ENCODE data around the gene PCGF1. TPM values are rescaled to one million over a fixed set of nuclear protein-coding genes. Genes with fewer than 3 reads are reported as not detected.

The PCGF1 gene
- total RNA-seq, 1 donor = 23.7 TPM

DNA sequence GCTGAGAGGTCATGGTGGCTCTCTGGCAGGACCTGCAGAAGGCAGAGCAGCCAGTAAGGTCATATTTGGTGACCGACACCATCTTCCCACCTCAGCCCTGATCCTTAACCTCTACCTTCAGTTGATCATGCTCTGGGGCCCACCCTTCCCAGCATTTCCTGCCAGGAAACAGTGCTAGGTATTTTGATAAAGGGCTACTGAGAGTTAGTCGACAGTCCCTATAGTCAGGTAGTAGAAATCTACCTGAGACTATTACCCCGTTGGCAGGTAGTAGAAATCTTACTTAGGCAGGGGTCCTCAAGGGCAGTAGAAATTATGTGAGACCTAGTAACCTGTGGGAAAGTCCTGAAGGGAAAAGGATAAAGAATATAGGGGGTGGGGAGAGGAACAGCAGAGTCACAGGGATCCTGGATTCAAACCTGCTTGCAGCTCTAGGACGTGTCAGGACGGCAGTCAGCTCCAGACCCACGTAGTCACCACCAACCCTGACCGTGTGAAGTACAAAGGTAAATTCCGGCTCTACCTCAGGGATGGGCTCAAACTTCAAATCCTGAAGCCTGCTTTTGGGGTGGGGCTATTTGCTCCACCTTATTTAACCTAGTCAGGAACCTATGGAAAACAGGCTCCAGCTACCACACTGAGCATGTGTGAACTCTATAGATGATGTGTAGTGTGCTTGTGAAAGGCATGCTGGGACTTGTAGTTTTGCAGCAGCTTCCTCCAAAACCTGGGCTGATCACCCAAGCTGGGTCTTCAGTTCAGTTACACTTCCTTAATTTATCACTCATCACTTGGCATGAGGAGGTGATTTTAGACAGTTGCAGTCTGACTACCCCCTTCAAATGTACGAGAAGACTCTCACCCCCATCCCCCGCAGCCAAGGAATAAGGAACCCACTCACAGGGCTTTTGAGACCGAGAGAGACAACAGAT is 18.5 kb upstream of the PCGF1 start, which contains the start of gene DQX1:
TSS of gene DQX1 (minus strand) at position 515 of the 932 bp plus-strand sequence. CDS start at position 13, 502 bp downstream.
- TF ChIP-seq, protein P1, sequence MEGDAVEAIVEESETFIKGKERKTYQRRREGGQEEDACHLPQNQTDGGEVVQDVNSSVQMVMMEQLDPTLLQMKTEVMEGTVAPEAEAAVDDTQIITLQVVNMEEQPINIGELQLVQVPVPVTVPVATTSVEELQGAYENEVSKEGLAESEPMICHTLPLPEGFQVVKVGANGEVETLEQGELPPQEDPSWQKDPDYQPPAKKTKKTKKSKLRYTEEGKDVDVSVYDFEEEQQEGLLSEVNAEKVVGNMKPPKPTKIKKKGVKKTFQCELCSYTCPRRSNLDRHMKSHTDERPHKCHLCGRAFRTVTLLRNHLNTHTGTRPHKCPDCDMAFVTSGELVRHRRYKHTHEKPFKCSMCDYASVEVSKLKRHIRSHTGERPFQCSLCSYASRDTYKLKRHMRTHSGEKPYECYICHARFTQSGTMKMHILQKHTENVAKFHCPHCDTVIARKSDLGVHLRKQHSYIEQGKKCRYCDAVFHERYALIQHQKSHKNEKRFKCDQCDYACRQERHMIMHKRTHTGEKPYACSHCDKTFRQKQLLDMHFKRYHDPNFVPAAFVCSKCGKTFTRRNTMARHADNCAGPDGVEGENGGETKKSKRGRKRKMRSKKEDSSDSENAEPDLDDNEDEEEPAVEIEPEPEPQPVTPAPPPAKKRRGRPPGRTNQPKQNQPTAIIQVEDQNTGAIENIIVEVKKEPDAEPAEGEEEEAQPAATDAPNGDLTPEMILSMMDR (IDR thresholded peaks at IDR 0.05; ENCODE audit: insufficient read depth, low read depth, low read length) = no peak
- peak; percentile 38 for DNase-seq (ENCODE audit: low read depth)

DNA sequence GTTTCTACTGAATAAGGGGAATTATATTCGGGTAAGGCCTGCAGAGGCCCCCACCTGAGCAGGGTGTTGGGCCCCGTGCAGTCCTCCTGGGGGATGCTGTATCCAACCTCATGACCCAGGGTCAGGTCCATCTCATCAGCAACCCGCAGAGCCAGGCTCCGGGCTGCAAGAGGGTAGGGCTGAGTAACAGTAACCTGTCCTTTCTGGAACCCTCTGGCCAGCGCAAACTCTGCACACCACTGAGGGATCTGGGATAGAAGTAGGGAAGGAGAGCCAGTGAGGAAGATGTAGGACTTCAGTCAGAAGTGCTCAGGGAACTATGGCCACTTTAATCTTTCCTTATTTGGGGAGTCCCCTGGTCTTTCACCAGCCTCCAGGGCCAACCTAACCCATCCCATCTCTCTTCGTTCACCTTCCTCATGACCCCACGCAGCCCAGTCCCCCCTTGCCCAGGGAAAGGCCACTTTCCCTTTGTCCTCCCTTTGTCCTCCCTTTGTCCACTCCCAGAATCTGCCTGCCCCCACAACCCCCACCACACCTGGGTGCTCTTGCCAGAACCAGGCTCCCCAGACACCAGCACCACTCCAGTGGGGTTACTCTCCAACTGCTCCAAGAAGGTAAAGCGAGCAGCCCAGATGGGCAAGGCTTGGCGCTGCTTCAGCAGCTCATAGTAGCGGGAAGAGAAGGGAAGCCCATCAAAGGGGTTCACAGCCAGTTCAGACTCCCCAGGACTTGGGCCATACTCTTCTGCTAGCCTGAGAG is 17.6 kb upstream of the PCGF1 start:
- no peak for DNase-seq (ENCODE audit: low read depth)
- no peak overlapping the region for H3K4me3 ChIP-seq (ENCODE audit: low read depth, low read length)
- TF ChIP-seq, protein P1 (IDR thresholded peaks at IDR 0.05; ENCODE audit: insufficient read depth, low read depth, low read length) = no peak

More for the DNA sequence above, 18.5 kb upstream of the PCGF1 start, which contains the start of gene DQX1:
- H3K4me3 ChIP-seq (ENCODE audit: low read depth, low read length) = no peak within 1 kb of the TSS

DNA sequence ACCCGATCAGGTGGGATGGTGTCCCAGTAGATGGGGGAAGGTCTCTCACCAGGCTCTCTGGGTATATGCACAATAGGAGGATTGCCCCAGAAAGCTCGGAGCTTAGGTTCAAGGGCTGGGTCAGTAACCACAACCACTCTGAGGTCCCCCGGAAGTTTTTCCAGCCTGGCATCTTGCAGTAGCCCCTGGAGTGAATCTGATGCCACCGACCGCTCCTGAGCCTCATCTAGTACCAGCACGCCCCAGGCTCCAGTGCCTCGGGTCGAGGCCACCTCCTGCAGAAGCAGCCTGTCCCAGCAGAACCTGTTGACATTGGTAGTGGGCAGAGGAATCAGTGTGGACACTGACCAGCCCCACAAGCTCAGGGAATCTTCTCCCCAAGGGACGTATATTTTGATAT is 16.5 kb upstream of the PCGF1 start:
- TF ChIP-seq, protein P1 (IDR thresholded peaks at IDR 0.05; ENCODE audit: insufficient read depth, low read depth, low read length) = no peak
- no peak overlapping the region for H3K4me3 ChIP-seq (ENCODE audit: low read depth, low read length)
- DNase-seq (ENCODE audit: low read depth) = no peak

DNA sequence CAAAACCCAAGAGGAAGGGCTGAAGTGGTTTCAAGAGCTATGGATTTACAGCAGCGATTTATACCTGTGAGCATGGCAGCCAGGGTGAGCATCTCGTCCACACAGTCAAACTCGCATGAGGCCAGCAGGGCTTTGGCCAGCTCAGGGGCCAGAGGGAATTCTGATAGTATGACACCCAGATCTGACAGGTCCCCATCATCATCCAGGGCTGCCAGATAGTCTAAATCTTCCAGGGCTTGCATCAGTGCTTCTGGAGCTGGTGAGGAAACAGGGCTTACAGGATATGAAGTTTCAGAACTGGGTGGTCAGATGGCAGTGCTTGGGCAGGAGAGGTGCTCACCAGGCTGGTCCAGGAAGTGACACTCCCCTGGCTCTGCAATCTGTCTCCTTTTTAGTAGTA is 15.0 kb upstream of the PCGF1 start:
- TF ChIP-seq, protein P1 (IDR thresholded peaks at IDR 0.05; ENCODE audit: insufficient read depth, low read depth, low read length) = no peak
- no peak for DNase-seq (ENCODE audit: low read depth)

DNA sequence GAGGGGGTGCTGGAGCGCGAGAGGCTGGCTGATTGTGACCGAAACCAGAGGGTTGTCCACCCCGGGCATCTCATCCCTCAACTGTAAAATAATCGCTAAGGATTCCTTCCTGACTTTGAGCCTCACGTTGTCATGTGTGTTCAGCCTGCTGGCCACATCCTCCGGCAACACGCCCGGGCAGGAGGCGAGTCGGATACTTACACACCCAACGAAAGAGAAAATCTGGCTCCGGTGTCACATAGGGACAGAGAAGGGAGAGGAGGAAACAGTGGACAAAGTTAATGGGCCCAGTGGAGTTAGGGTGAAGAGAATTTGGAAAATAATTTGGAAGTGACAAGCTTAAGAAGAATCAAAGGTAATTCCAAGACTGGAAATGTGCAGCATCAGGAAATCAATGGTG is 9.2 kb upstream of the PCGF1 start:
- no peak for DNase-seq (ENCODE audit: low read depth)
- no peak overlapping the region for H3K4me3 ChIP-seq (ENCODE audit: low read depth, low read length)
- TF ChIP-seq, protein P1 (IDR thresholded peaks at IDR 0.05; ENCODE audit: insufficient read depth, low read depth, low read length) = no peak

More for the DNA sequence above, 15.0 kb upstream of the PCGF1 start:
- H3K4me3 ChIP-seq (ENCODE audit: low read depth, low read length) = no peak overlapping the region

DNA sequence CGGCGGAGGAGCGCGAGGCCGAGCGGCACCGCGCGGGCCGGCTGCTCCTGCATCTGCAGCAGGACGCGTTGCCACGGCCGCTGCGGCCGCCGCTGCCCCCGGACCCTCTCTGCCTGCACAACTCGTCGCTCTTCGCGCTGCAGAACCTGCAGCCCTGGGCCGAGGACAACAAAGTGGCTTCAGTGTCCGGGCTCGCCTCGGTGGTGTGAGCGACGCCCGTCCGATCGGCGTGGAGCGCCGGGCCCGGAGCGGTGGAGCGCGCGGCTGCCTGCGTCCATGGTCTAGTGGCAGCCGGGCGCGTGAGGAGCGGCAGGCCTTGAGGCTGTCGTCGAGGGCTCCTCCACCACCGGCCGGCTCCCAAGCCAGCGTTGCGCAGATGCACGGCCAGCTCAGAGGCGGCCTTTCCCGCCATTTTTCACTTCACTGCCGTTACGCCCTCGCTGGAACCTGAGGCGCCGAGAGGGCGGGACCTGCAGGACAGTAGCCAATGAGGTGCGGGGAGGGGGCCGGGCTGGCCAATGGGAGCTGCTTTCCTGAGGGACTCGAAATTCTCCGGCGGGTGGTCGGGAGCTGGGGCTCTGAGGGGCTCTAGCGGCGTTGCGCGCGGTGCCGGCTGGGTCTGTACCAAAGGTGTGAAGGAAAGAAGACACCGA is 8.6 kb upstream of the PCGF1 start:
- H3K4me3 ChIP-seq (ENCODE audit: low read depth, low read length) = no peak overlapping the region
- peak; percentile 40 for DNase-seq (ENCODE audit: low read depth)
- TF ChIP-seq, protein P1 (IDR thresholded peaks at IDR 0.05; ENCODE audit: insufficient read depth, low read depth, low read length) = no peak

Data from fibroblast of villous mesenchyme (primary cell).